Sciatic nerve (tissue), 2 donors: ENCODE measurements around the gene CDH2. TPM values are rescaled to one million over a fixed set of nuclear protein-coding genes. Genes with fewer than 3 reads are reported as not detected.

Experiments
- ATAC-seq: fragments of 200-7000 bp; cut with Tn5 transposase; one replicate; pipeline ENCODE4 v1.9.1; 2020; ENCODE audit warnings: mild to moderate bottlenecking, moderate library complexity
- DNase-seq: peaks from one replicate; pipeline ENCODE4 v3.0.0-alpha.2; 2020; ENCODE audit warnings: low spot score
- intact Hi-C: fragments of 100-400 bp; cut with DNase I; formaldehyde crosslinking; loops from one replicate; pipeline ENCODE4 v1.14.2; 2022
- total RNA-seq: library from RNA; stranded (reverse); fragmentation: NEBNext Ultra II Directional; extraction: Animal tissue kit (Norgen Biotek cat#: 25700); gene quantifications from one replicate; pipeline ENCODE4 v1.2.1, GENCODE V29; 2021
- donor health status: DM: no; HTN: no; CAD: no.
- donor health status: DM: no; HTN: no; CAD: no.

CDH2 gene
- total RNA-seq, 1 donor from 2014 or later, result 11.1 TPM

DNA sequence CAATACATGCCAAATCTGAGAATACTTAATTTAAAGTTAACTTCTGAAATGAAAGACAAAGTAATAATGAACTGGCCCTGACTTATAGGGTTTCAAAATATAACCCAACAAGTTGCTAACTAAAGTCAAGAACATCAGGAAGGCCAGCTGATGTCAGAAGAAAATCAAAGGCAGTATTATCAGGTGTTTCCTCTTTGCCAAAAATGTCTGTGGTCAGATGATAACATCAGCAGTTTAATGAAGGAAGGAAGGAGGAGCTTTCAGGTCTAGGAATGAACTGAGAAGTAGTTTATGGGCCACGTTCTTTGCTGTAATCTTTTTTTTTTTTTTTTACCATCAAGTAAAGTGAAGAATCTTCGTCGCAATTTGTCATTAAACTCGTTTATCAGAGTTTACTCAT, 40.9 kb downstream of the CDH2 start:
- intact Hi-C loops, result no loop called here
- no peak for DNase-seq
- no peak for ATAC-seq

DNA sequence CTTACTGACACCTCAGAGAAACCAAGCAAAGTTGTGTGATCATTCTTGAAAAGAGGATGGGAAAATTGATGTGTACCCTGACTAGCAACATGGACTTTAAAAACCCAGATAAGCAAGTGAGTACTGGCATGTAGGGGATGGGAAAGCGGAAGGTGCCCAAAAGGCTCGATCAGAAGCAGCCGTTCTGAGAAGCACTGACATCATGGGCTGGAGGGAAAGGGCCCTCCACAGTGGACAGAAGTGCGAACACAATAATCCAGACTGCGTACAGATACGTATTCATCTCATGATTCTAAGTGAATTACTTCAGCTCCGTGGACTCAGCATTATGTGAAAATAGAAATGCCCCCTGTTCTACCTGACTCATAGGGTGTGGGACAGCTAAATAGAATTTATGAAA, 42.2 kb downstream of the CDH2 start:
- DNase-seq (no peak), ATAC-seq (no peak)
- intact Hi-C loops, result no loop called here

DNA sequence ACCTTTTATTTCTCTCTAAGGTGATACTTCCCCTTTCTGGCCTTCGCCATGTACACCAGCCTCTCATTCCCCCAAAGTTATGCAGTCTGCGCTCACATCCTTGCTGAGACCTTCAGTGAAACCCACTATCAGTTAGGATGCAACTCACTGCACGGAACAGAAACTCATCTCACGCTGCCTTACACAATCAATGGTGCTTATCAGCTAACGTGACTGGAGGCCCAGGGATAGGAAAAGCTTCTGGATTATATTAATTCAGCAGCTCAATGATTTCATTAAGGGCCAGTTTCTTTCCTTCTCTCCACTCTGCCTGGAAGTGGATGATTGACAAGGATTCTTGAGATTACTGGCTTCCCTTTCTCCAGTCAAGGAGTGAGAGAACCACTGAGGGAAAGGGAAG, 44.8 kb downstream of the CDH2 start:
- no peak for ATAC-seq
- intact Hi-C loops, result no loop called here

DNA sequence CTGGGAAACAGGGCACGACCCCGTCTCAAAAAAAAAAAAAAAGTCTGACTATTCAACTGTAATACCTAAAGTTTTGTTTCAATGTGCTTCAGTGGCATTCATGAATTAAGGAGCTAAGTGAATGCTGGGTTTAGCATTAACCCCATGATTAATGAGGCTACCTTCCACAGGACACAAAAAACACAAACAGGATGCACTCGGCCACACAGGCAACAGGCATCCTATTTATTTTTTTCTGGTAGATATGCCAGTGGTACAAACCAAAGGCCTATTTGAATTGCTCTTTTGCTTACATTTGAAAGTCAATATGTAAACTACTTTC, 48.3 kb downstream of the CDH2 start:
- no peak for ATAC-seq
- intact Hi-C loops, result no loop called here

More for the DNA sequence above, 44.8 kb downstream of the CDH2 start:
- no peak for DNase-seq

DNA sequence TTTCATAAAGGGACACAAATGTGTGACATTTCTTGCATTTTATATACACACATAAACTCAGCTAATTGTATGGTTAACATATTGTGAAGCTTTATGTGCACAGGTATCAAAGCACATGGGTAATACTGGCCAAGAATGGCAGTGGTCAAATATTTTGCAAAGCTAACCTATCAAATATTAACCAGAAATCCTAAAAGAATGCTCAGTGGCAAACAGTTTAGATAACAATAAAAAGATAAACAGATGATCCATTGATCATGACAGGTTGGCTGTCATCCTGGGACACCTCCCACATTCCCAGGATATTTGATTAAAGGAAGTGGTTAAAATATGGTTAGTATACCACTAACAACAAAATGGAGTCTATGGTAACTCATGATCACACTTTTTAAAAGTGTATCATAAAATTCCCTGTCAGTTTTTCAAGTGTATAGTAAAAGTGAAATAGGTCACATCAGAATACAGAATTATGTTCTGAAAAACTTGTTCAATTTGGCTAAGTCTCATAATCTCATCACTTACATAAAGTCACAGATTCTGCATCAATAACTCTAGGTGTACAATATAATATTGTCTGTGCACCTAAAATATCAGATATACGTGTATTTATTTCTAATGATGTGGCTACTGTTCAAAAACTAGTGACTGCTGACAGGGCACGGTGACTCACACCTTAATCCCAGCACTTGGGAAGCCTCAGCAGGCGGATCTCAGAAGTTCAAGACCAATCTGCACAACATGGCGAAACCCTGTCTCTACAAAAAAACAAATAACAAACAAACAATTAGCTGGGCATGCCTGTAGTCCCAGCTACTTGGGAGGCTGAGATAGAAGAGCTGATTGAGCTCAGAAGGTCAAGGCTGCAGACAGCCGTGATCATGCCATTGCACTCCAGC, 48.9 kb downstream of the CDH2 start:
- DNase-seq (no peak), ATAC-seq (no peak)
- intact Hi-C loops, result no loop called here

More for the DNA sequence above, 48.3 kb downstream of the CDH2 start:
- no peak for DNase-seq

DNA sequence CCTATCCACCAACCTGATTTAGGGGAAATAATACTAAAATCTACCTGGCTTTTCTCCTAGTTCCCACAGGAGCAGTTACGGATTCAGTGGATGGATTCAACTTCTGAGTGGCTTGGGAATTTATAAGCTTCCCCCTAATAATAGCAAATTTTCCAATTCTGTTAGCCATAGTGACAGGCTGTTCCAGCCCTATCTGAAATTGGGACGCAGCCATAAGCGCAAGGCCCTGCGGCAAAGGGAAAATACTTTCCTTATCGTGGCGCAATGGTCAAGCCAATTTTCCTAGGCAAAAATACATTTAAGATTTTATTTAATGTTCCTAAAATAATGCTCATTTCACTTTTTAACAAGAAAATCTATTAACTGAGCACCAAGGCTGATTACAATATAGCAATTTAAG, 49.7 kb downstream of the CDH2 start:
- DNase-seq (no peak), ATAC-seq (no peak)
- intact Hi-C loops, result no loop called here

DNA sequence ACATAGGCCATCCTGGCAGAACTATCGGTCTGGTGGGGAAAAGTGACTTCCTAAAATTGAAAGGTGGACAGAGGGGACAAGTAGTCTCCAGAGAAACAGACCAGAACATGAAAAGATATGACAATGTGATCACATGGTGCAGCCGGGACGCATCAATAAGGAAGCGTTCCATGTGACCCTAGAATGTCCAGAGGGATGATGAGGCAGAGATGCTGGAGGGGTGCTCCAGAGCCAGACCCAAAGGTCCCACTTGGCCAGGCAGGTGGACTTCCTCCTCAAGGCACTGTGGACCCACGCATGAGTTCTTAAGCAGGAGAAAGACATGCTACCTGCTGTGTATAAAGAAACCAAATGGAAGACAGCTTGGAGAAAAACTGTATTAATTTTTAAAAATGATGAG, 50.2 kb downstream of the CDH2 start:
- intact Hi-C loops, result no loop called here
- no peak for ATAC-seq

DNA sequence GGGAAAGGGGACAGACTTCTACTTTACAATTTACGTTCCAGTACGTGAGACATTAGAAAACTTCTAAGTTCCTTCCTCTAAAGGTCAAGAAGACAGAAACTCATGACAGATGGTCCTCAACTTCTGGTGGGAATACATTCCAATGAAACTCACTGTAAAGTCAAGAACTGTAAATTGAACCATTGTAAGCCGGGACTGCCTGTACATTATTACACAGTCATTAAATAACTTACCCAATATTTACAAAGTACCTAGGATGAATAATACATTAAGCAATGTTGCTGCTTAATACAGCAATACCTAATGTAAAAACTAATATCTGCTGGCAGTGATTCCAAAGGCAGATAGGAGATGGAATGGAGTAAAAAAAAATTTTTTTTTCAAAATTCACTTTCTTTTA, 51.9 kb downstream of the CDH2 start:
- intact Hi-C loops, result no loop called here
- no peak for DNase-seq
- ATAC-seq, result no peak

More for the DNA sequence above, 50.2 kb downstream of the CDH2 start:
- DNase-seq, result no peak

DNA sequence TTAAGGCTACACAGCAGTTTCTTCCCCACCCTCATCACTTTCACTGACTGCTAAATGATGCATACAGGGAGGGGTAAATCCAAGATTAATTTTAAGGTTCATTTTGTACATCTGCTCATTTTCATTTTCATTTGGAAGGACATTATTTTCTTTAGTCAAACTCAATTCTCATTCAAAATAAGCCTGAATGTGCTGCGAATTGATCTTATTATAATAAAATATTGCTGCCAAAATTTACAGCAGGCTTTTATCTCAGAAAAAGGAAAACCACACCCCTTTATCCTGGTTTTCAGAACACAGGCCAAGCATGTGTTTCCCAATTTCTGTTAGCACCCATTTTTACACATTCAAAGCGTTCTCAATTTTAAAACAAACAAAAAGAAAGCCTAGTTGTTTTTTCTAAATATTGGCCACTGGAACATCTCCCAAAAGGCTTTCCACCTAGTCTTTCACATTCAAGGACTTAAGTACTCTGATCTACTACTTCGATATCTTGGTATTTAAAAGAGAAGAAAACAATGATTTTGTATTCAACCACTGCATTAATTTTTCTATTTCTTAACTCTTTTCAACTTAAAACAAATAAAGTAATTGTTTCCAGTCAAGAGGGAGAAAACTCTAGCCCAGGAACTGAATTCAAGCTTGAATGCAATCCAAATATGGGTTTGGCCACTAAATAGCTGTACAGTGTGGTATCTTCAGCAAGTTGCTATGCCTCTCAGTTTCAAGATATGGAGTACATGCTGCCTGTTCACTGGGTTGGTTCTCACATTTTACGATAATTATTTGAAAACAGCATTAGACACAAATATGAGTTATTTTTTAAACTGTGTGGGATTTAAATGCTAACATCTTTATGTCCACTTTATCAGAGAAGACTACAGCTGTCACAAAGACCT, 52.5 kb downstream of the CDH2 start:
- DNase-seq, result no peak
- ATAC-seq, result no peak
- intact Hi-C loops, result no loop called here

DNA sequence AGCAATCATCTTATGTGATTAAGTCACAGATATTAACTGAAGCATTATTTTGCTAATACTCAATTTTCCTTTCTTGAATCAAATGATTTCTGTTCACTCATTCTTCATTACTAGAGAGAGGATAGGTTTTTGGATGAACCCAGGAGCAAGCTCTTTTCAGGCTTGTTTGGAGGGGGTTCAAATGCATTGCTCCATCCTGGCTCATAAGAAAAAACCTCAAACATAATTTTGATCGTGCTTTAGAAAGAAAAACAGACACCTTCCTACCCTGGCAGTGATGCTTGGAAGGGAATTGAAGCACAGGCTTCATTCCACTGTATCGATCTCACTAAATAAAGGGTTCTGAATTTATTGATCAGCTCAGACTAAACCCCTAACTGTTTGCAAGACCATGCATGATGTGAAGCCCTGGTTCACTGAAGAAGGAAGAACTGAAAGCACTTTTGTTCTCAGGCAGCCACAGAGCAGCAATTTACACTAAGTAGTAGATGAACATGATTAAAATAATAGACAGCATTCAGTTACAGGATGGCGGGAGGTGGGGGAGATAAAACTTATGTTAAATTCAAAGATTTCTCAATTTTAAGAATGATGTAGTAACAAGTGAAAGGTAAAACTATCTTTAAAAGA, 53.4 kb downstream of the CDH2 start:
- no peak for DNase-seq
- intact Hi-C loops, result no loop called here
- no peak for ATAC-seq

DNA sequence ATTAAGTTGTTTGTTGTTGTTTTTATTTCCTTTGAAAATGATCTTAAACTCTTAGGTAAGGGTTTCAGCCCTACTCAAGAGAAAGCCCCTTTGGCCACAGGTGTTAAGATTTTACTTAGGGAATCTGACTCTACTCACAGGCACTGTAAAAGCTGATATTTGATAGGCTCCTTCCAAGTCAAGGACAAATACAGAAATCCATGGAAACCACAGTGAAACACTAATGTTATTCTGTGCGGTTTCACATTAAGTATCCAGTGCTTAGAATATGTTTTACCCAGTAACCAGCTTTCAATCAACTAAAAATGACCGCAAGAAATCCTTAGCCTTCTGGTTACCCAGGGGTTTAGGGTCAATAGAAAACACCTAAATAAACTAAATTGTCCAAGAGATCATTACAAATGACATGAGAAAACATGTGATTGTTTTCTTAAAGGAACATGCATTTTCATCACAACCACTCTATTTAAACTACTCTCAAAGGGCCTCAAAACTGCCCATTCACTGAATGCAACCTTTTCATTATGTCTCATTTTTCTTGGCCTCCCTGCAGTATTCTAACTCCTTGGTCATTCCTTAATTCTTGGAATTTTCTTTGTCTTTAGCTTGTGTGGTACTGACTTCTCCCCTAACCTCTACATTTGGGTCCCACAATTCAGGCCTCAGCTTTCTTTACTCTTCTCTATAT, 56.0 kb downstream of the CDH2 start:
- ATAC-seq (no peak), DNase-seq (no peak)
- intact Hi-C loops, result no loop called here

DNA sequence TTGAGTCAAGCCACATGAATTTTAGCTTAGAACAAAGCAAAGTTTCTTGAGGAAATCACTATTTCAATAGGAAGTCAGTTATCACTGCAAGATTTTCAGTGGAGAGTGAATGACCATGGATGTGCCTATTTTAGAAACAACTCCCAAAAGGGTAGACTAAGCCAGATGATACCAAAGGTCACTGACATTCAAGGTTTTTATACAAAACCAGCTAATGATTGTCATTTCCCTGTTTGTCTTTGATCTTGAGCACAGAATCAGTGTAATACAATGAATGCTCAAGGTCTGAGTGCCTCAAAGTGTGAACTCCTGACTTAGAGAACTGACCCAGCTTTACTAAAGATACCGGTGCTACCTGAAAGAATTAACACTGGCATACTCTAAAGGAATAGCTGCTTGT, 60.5 kb downstream of the CDH2 start:
- DNase-seq (no peak), ATAC-seq (no peak)
- intact Hi-C loops, result no loop called here

DNA sequence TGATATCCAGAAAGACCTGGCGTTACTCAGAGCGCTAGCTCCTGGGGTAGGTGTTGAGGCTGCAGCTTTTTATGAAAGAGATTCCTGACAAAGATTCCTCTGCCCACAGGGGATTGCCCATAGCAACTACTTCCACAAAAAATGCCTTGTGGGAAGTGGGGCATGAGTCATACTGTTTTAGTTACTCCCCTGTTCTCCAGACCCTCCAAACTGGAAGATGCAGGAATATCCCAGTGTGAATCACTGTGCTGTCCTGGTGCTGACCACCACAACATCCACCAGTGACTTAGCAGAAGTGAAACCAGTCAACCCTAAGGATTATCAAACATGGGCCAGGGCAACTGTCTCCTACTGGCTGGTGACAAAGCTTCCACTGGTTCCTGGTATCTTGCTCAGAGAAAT, 61.8 kb downstream of the CDH2 start:
- DNase-seq, result no peak
- no peak for ATAC-seq
- intact Hi-C loops, result no loop called here

DNA sequence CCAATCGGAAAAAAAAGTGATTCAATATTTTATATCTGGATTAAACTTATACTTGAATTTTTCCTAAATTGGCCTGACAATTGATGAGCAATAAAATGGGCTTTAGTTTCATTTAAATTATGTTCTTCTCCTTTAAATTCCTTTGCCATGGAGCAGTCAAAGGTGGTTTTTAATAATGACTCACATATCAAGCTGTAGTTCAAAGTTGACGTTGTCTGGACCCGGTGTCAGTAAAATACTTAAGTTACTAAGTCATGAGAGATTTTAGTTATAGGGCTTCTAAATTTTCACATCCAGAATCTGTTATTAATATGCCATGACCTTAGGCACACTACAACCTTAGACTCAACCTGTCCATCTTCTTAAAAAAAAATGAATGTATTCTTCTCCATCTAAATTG, 62.5 kb downstream of the CDH2 start:
- DNase-seq (no peak), ATAC-seq (no peak)
- intact Hi-C loops, result no loop called here

DNA sequence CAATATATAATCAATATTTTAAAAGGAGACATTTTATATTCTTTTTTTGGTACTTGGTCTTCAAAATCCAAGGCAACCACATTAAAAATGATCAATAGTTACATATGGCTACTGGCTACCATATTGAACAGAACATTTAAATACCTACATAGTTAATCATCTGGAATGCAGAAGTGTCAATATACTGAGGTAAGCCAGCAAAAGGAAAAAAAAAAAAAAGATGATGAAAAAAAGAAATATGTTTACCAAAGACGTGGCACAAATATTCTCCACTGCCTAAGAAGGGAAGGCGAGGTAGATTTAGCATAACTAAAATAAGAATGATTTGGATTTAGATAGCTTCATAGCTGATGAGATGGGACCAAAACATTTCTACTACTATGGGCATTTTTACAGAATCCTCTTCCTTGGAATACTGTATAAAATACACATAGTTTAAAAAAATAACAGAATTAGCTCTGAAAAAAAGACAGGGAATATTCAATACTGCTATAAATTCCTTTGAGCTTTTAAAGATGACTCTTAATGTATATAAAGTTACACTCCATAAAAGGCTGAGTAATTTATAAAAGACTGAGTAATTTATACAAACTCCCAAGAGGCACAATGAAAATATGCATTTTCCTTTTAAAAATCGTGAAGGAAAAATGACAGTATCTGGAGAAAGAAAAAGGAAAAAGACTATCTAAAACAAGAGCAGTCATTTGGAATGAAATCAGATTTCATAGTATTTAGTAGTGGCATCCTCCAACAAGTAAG, 63.5 kb downstream of the CDH2 start:
- ATAC-seq, result no peak
- intact Hi-C loops, result no loop called here
- no peak for DNase-seq

DNA sequence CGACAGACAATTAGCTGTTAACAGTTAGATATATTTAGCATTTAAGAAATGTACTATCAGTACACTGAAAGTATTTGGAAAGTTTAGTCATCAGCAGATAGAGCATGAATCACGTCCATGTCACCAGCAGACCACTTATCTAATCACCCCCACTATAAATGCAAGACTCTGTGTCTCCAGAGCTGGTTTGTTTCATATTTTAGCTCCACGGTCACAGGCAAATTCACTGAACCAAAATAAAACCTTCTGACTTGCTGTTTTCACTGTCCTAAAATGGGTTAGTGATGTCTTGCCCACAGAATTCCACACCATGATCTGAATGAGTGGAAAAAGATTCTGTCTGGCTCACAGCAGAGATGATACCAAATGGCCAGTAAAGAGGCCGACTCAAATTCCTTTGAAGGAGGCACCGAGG, 64.9 kb downstream of the CDH2 start:
- DNase-seq (no peak), ATAC-seq (no peak)
- intact Hi-C loops, result no loop called here

DNA sequence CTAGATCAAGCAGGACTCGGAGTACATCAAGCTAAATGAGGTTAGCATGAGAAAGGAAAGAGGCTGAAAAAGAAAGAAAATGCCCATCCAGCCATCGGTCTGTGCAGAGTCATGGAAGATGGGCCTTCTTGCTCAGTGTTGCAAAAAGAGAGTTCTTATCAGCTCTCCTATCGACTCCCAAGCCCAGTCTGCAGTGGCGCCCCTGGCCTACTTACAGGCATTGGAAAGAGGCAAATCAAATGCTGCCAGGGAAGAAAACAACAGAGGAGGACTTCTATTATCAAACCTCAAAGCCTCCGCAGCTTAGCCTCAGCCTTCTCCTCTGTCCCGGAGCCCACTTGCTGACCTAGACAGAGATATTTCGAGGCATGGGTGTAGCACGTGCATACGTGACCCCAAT, 66.0 kb downstream of the CDH2 start:
- no peak for ATAC-seq
- DNase-seq, result no peak
- intact Hi-C loops, result no loop called here

DNA sequence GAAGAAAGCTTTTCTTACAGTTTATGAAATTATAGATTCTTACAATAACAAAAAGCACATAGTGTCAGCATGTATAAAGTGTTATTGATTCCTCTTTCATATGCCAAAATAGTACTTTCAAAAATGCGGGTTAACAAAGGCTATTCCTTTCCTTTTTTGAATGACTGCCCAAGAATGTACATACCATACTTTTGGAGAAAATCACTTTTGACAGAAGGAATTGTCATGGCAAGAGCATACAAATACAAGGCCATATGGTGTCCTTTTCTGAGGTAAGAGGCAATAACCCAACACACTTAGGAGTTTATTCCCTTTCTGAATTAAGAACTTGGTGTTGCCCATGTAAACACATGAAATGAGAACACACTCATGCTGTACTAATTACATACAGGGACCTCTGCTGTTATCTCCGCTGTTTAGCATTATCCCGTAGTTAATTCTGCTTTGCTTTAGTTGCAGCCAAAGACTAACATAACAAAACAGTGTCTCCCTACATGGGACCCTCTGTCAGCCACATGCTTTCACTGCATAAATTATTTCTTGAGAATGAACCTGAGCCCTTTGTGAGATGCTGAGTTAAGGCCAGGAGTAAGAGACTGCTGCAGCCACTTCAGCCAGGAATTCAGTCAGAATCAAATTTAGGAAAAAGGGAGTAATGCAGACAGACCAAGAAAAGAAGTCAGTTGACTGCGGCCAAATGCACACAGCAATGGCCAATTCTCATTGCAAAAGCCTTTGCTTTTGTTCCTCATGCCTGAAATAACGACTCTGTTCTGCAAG, 67.0 kb downstream of the CDH2 start:
- DNase-seq (no peak), ATAC-seq (no peak)
- intact Hi-C loops, result no loop called here
